ENCODE results near the gene INO80C.

- no peak for TF ChIP-seq EZH2 (IDR thresholded peaks at IDR 0.05; ENCODE audit: insufficient read depth, low read length)
- TF ChIP-seq CTCF (IDR thresholded peaks at IDR 0.05; ENCODE audit: insufficient read depth, low read depth, low read length): no peak
These were observed 38.9 kb downstream of the INO80C start for GRCh38 chr18:35458677-35459441.

All from astrocyte (in vitro differentiated cells and primary cell).